Upper lobe of left lung (tissue), 6 donors: ENCODE results near the gene SERPINB2. TPM values are rescaled to one million over a fixed set of nuclear protein-coding genes. Genes with fewer than 3 reads are reported as not detected.

Source experiments
- ATAC-seq, 2 donors: fragments of 200-7000 bp; cut with Tn5 transposase; one replicate each; pipeline ENCODE4 v1.9.1; 2022; ENCODE audit warnings: mild to moderate bottlenecking in 2 of 2, moderate library complexity in 2 of 2; ENCODE audit not compliant: low FRiP score in 2 of 2
- DNase-seq, 2 donors: peaks; one replicate each; pipeline ENCODE4 v3.0.0-alpha.2; 2019 to 2020
- H3K27ac ChIP-seq, 4 donors: fragments of 200-600 bp; sonication (generic); one replicate each; pipeline ENCODE4 v1.5.1; 2016 to 2019
- H3K27me3 ChIP-seq, 4 donors: fragments of 200-600 bp; sonication (generic); one replicate each; pipeline ENCODE4 v1.5.1; 2017 to 2019
- H3K36me3 ChIP-seq, 4 donors: fragments of 200-600 bp; sonication (generic); one replicate each; pipeline ENCODE4 v1.5.1; 2016 to 2019
- H3K4me1 ChIP-seq, 4 donors: fragments of 200-600 bp; sonication (generic); one replicate each; pipeline ENCODE4 v1.5.1; 2018 to 2019
- H3K4me3 ChIP-seq, 4 donors: fragments of 200-600 bp; sonication (generic); one replicate each; pipeline ENCODE4 v1.5.1; 2017 to 2019; ENCODE audit warnings: mild to moderate bottlenecking in 2 of 4, moderate library complexity in 1 of 4
- H3K9me3 ChIP-seq, 4 donors: fragments of 200-600 bp; sonication (generic); one replicate each; pipeline ENCODE4 v1.5.1; 2018 to 2019
- EP300 ChIP-seq, 4 donors: sonication (generic); formaldehyde crosslinking; IDR thresholded peaks; one replicate each; pipeline ENCODE4 v1.5.1; 2017; ENCODE audit warnings: antibody characterized with exemption in 4 of 4, control low read depth in 2 of 4
- POLR2A ChIP-seq, 4 donors: fragments of 450-650 bp; IDR thresholded peaks; one replicate each; pipeline ENCODE4 v1.5.1; 2016 to 2017; ENCODE audit warnings: antibody characterized with exemption in 4 of 4, mild to moderate bottlenecking in 2 of 4
- POLR2AphosphoS5 ChIP-seq, 2 donors: sonication (generic); formaldehyde crosslinking; IDR thresholded peaks; one replicate each; pipeline ENCODE4 v1.5.1; 2017; ENCODE audit warnings: antibody characterized with exemption in 2 of 2
- WGBS, 2 donors: methylation state at CpG; one replicate each; pipeline ENCODE4 v1.1.5; 2017 to 2018; 5-methylcytosine and 5-hydroxymethylcytosine counted together
- total RNA-seq, 6 donors: library from RNA; depleted of rRNA in 4 of 6; stranded (reverse); fragments of >200 nt in 4 of 6; gene quantifications; one replicate each; pipeline versions ENCODE4 v1.1.0 to v1.2.1, GENCODE V29; 2016 to 2021
- TF ChIP-seq, protein P1 (sequence below), 6 experiments: fragments of 450-650 bp in 4 of 6; fragments of 200-600 bp in 2 of 6; sonication (generic) in 2 of 6; IDR thresholded peaks; one replicate each; pipeline ENCODE4 v1.5.1; 2016 to 2019; ENCODE audit warnings: antibody characterized with exemption in 6 of 6
- donor health status: DM: no; HTN: no; CAD: no; lungs with moderate emphysema.
- donor health status: DM: no; HTN: yes; CAD: no; lungs with severe emphysema.

The SERPINB2 gene
- total RNA-seq, 6 donors from 2014 or later, result 0.49 to 0.61 TPM; not detected in 4

GRCh38 chr18:63907664-63908063 lies 20.2 kb downstream of the SERPINB2 start, which contains the start of gene SERPINB10:
SERPINB10 (plus strand) TSS chr18:63907958; CDS start chr18:63915511, 7,553 bp downstream.
- DNase-seq (no peak), ATAC-seq (no peak)
- Histone ChIP-seq H3K4me3 (no peak within 1 kb of the TSS), H3K4me1 (no peaks in the 10 kb centered on the region), H3K9me3 (no peaks in the 10 kb centered on the region), H3K27me3 (no peaks in the 10 kb centered on the region), H3K36me3 (no peaks in the 10 kb centered on the region), H3K27ac (no peak within 1 kb of the TSS)
- TF ChIP-seq POLR2A (IDR thresholded peaks at IDR 0.05), result no peak

GRCh38 chr18:63908858-63909257 lies 21.4 kb downstream of the SERPINB2 start:
- H3K4me1 ChIP-seq, result no peaks in the 10 kb centered on the region
- WGBS, 2 donors, result 82 to 83% methylated on average over 1 of the region's 1 CpG
- H3K27me3 ChIP-seq, result no peaks in the 10 kb centered on the region
- no peak for TF ChIP-seq POLR2AphosphoS5 (IDR thresholded peaks at IDR 0.05)
- TF ChIP-seq EP300 (IDR thresholded peaks at IDR 0.05), result no peak
- TF ChIP-seq POLR2A (IDR thresholded peaks at IDR 0.05), result no peak
- TF ChIP-seq, protein P1, sequence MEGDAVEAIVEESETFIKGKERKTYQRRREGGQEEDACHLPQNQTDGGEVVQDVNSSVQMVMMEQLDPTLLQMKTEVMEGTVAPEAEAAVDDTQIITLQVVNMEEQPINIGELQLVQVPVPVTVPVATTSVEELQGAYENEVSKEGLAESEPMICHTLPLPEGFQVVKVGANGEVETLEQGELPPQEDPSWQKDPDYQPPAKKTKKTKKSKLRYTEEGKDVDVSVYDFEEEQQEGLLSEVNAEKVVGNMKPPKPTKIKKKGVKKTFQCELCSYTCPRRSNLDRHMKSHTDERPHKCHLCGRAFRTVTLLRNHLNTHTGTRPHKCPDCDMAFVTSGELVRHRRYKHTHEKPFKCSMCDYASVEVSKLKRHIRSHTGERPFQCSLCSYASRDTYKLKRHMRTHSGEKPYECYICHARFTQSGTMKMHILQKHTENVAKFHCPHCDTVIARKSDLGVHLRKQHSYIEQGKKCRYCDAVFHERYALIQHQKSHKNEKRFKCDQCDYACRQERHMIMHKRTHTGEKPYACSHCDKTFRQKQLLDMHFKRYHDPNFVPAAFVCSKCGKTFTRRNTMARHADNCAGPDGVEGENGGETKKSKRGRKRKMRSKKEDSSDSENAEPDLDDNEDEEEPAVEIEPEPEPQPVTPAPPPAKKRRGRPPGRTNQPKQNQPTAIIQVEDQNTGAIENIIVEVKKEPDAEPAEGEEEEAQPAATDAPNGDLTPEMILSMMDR (IDR thresholded peaks at IDR 0.05), result no peak
- H3K27ac ChIP-seq, result no peak overlapping the region
- no peak for DNase-seq
- H3K36me3 ChIP-seq, result no peaks in the 10 kb centered on the region
- H3K9me3 ChIP-seq, result no peaks in the 10 kb centered on the region
- no peak overlapping the region for H3K4me3 ChIP-seq
- no peak for ATAC-seq

- DNase-seq (no peak), ATAC-seq (no peak)
- H3K27me3 ChIP-seq, result no peaks in the 10 kb centered on the region
- WGBS, 2 donors, result 54 to 71% methylated on average over 2 of the region's 2 CpGs
- H3K9me3 ChIP-seq, result no peaks in the 10 kb centered on the region
- no peaks in the 10 kb centered on the region for H3K36me3 ChIP-seq
- no peak overlapping the region for H3K4me3 ChIP-seq
- no peaks in the 10 kb centered on the region for H3K4me1 ChIP-seq
- H3K27ac ChIP-seq, result no peak overlapping the region
- TF ChIP-seq POLR2AphosphoS5 (IDR thresholded peaks at IDR 0.05), result no peak
- no peak for TF ChIP-seq EP300 (IDR thresholded peaks at IDR 0.05)
- no peak for TF ChIP-seq POLR2A (IDR thresholded peaks at IDR 0.05)
- TF ChIP-seq, protein P1 (IDR thresholded peaks at IDR 0.05), result no peak
Observed at GRCh38 chr18:63909870-63910269, 22.4 kb downstream of the SERPINB2 start.

DNA sequence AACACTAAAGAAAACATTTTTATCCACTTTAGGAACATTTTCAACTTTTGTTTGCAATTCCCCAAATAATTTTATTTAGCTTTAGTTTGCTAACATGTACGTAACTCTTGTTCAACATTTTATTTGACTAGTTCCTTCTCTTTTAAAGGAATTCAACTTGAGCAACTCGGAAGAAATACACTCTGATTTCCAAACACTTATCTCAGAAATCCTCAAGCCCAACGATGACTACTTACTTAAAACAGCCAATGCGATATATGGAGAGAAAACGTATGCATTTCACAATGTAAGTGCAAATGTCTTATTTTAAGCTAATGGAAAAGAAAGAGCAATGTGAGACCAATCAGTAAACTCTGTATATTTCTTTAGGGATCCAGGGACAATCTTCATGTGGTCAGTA lies 30.3 kb downstream of the SERPINB2 start:
- no peak overlapping the region for H3K4me3 ChIP-seq
- DNase-seq, result no peak
- no peak overlapping the region for H3K27ac ChIP-seq
- 42 to 67% methylated on average over 5 of the region's 5 CpGs for WGBS, 2 donors
- ATAC-seq, result no peak
- no peaks in the 10 kb centered on the region for H3K9me3 ChIP-seq
- no peaks in the 10 kb centered on the region for H3K4me1 ChIP-seq
- no peaks in the 10 kb centered on the region for H3K36me3 ChIP-seq
- TF ChIP-seq POLR2AphosphoS5 (IDR thresholded peaks at IDR 0.05), result no peak
- TF ChIP-seq EP300 (IDR thresholded peaks at IDR 0.05), result no peak
- TF ChIP-seq, protein P1 (IDR thresholded peaks at IDR 0.05), result no peak
- TF ChIP-seq POLR2A (IDR thresholded peaks at IDR 0.05), result no peak
- H3K27me3 ChIP-seq, result no peaks in the 10 kb centered on the region

DNA sequence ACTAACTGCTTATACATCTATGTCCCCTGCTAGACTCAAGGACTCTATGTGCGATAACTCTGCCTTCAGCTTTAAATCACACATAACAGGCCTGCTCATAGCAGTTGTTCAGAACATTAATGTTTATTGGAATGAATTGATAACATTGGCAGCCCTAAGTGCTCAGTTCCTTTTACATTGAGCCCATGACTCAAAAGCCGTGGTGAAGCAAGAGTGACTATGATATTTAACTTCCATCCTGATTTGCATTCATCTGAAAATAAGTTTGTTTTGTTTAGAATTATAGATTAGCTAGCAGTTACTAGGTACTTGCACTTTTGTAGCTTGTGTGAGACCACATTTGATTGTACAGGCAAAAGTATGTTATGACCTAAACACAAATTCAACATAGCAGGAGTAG lies 34.5 kb downstream of the SERPINB2 start:
- TF ChIP-seq, protein P1 (IDR thresholded peaks at IDR 0.05), result no peak
- TF ChIP-seq POLR2A (IDR thresholded peaks at IDR 0.05) (no peak), EP300 (IDR thresholded peaks at IDR 0.05) (no peak), POLR2AphosphoS5 (IDR thresholded peaks at IDR 0.05) (no peak)
- DNase-seq (no peak), ATAC-seq (no peak)
- no peaks in the 10 kb centered on the region for H3K27me3 ChIP-seq
- H3K4me1 ChIP-seq, result no peaks in the 10 kb centered on the region
- no peak overlapping the region for H3K27ac ChIP-seq
- no peak overlapping the region for H3K4me3 ChIP-seq
- no peaks in the 10 kb centered on the region for H3K9me3 ChIP-seq
- no peaks in the 10 kb centered on the region for H3K36me3 ChIP-seq
- WGBS, 2 donors, result 74 to 82% methylated on average over 2 of the region's 2 CpGs
